Mesenchymal stem cell (in vitro differentiated cells and primary cell): ENCODE results near the gene NRM.

Experiments
- DNase-seq: peaks from one replicate; pipeline ENCODE4 v3.0.0-alpha.2; 2013
- H2AFZ ChIP-seq: one replicate; pipeline ENCODE4 v1.6.1; 2013; ENCODE audit warnings: low read depth, mild to moderate bottlenecking, control low read depth, inconsistent platforms, low read length, moderate library complexity
- H2AK5ac ChIP-seq: 2 replicates; pipeline ENCODE4 v1.6.1; 2013; ENCODE audit warnings: low read length, moderate library complexity, mild to moderate bottlenecking, inconsistent platforms; ENCODE audit not compliant: severe bottlenecking
- H2BK120ac ChIP-seq: one replicate; pipeline ENCODE4 v1.6.1; 2013; ENCODE audit warnings: low read depth, mild to moderate bottlenecking, inconsistent platforms, low read length, moderate library complexity
- H2BK12ac ChIP-seq, 2 experiments: one replicate each; pipeline ENCODE4 v1.6.1; 2013; ENCODE audit warnings: inconsistent platforms in 2 of 2, low read length in 2 of 2, mild to moderate bottlenecking in 2 of 2, moderate library complexity in 2 of 2, control low read depth in 1 of 2
- H2BK15ac ChIP-seq: one replicate; pipeline ENCODE4 v1.6.1; 2013; ENCODE audit warnings: mild to moderate bottlenecking, low read depth, inconsistent platforms; ENCODE audit not compliant: poor library complexity, severe bottlenecking
- H2BK5ac ChIP-seq: 2 replicates; pipeline ENCODE4 v1.6.1; 2013; ENCODE audit warnings: low read depth, mild to moderate bottlenecking, low read length, control low read depth, inconsistent platforms; ENCODE audit not compliant: poor library complexity, severe bottlenecking
- H3K14ac ChIP-seq, 2 experiments: one replicate each; pipeline ENCODE4 v1.6.1; 2013; ENCODE audit warnings: inconsistent platforms in 2 of 2, low read length in 2 of 2, control low read depth in 1 of 2, mild to moderate bottlenecking in 1 of 2, moderate library complexity in 1 of 2
- H3K18ac ChIP-seq, 2 experiments: one replicate each; pipeline ENCODE4 v1.6.1; 2013; ENCODE audit warnings: inconsistent platforms in 2 of 2, low read length in 2 of 2, control low read depth in 1 of 2, low read depth in 1 of 2, mild to moderate bottlenecking in 1 of 2
- H3K23ac ChIP-seq, 2 experiments: one replicate each; pipeline ENCODE4 v1.6.1; 2013; ENCODE audit warnings: inconsistent platforms in 2 of 2, low read length in 2 of 2, mild to moderate bottlenecking in 2 of 2, moderate library complexity in 2 of 2, control low read depth in 1 of 2
- H3K27ac ChIP-seq: 2 replicates; pipeline ENCODE4 v1.5.1; 2013; ENCODE audit warnings: mild to moderate bottlenecking, moderate library complexity, low read length, control low read depth, inconsistent platforms; ENCODE audit not compliant: poor library complexity, severe bottlenecking
- H3K27me3 ChIP-seq, 2 experiments: 2 replicates each; pipeline versions ENCODE4 v1.6.1 to v1.7.0; 2013; ENCODE audit warnings: low read length in 2 of 2, mild to moderate bottlenecking in 2 of 2, moderate library complexity in 2 of 2, control low read depth in 1 of 2, inconsistent platforms in 1 of 2; ENCODE audit not compliant: control insufficient read depth in 1 of 2, insufficient read depth in 1 of 2
- H3K36me3 ChIP-seq, 2 experiments: 2 replicates each; pipeline versions ENCODE4 v1.6.1 to v1.7.0; 2013; ENCODE audit warnings: low read length in 2 of 2, control low read depth in 1 of 2, inconsistent platforms in 1 of 2, low read depth in 1 of 2, mild to moderate bottlenecking in 1 of 2; ENCODE audit not compliant: insufficient read depth in 2 of 2, control insufficient read depth in 1 of 2
- H3K4ac ChIP-seq, 2 experiments: one replicate each; pipeline ENCODE4 v1.6.1; 2013; ENCODE audit warnings: inconsistent platforms in 2 of 2, low read length in 2 of 2, mild to moderate bottlenecking in 2 of 2, moderate library complexity in 2 of 2, control low read depth in 1 of 2, low read depth in 1 of 2
- H3K4me1 ChIP-seq: 2 replicates; pipeline ENCODE4 v1.6.1; 2013; ENCODE audit warnings: low read depth, low read length, control low read depth; ENCODE audit not compliant: control insufficient read depth, insufficient read depth
- H3K4me2 ChIP-seq: 2 replicates; pipeline ENCODE4 v1.6.1; 2013; ENCODE audit warnings: low read length, mild to moderate bottlenecking, inconsistent platforms; ENCODE audit not compliant: poor library complexity, severe bottlenecking
- H3K4me3 ChIP-seq, 2 experiments: 2 replicates each; pipeline versions ENCODE4 v1.5.1 to v1.7.0; 2013; ENCODE audit warnings: low read length in 2 of 2, mild to moderate bottlenecking in 2 of 2, control low read depth in 1 of 2, low read depth in 1 of 2; ENCODE audit not compliant: insufficient read depth in 1 of 2
- H3K79me1 ChIP-seq: replicated peaks from 2 replicates; pipeline ENCODE4 v1.6.1; 2013; ENCODE audit warnings: mild to moderate bottlenecking, control low read depth, low read length, inconsistent platforms; ENCODE audit not compliant: poor library complexity, severe bottlenecking
- H3K9ac ChIP-seq: 2 replicates; pipeline ENCODE4 v1.7.0; 2013; ENCODE audit warnings: mild to moderate bottlenecking, low read length, moderate library complexity
- H3K9me3 ChIP-seq: 2 replicates; pipeline ENCODE4 v1.7.0; 2013; ENCODE audit warnings: mild to moderate bottlenecking, low read length; ENCODE audit not compliant: control insufficient read depth
- H4K8ac ChIP-seq: one replicate; pipeline ENCODE4 v1.6.1; 2013; ENCODE audit warnings: inconsistent platforms, mild to moderate bottlenecking, low read length, moderate library complexity
- H4K91ac ChIP-seq: one replicate; pipeline ENCODE4 v1.6.1; 2013; ENCODE audit warnings: mild to moderate bottlenecking, low read length, inconsistent platforms
- WGBS: methylation state at CpG from one replicate; pipeline ENCODE4 v1.1.7; 2013; ENCODE audit warnings: mixed read lengths; 5-methylcytosine and 5-hydroxymethylcytosine counted together

The NRM gene

DNA sequence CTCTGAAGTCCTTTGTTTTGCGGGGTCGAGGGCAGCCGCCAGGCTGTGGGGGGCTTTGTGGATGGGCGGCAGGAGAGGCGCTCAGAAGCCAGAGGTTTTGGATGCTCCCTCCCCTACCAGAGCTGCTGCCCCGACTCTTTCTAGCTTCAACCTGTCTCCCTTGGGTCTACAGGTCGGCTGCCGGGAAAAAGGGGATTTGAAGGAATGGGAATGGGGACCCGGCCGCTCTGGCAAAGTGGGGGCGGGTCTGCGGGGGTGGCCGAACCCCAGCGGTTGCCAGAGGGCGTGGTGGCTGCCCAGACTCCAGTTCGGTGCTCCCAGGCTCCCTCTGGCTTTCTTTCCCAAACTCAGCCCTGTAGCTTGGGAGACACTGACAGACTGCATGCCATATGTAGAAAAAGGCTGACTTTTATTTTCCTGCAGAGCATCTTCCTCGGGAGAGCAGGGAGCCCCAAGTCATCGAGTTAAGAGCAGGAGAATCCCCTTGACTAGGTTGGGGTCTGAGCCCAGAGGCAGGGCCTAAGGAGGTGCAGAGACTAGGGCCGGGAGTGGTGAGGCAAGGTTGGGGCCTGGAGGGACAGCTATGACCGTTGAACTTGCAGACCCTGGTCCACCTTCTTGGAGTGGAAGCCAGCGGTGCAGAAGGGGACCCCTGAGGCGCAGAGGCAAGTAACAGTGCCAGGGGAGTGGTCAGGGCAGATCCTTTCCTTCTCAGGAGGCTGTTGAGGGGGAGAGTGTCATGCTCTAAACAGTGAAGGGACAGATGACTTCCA is 2.9 kb downstream of the NRM start:
- Histone ChIP-seq H3K18ac (peak overlapping the region; percentile 96 to 98), H2AK5ac (peak overlapping the region; percentile 4), H3K27me3 (no peaks in the 10 kb centered on the region), H3K23ac (no peak overlapping the region), H4K8ac (peak overlapping the region; percentile 2), H3K79me1 (peaks cover 2% of the 10 kb centered on the region), H3K4ac (peak overlapping the region; percentile 72 to 82), H2BK15ac (peak overlapping the region; percentile 97), H2BK120ac (peak overlapping the region; percentile 97), H2AFZ (no peak overlapping the region), H3K36me3 (peaks cover 15 to 24% of the 10 kb centered on the region in 2 experiments), H3K4me3 (peak overlapping the region; percentile 83 to 93), H3K9ac (peak overlapping the region; percentile 95), H3K4me1 (peaks cover 27% of the 10 kb centered on the region), H3K14ac (peak overlapping the region in 1 of 2 experiments; percentile 97), H2BK12ac (peak overlapping the region in 1 of 2 experiments; percentile 70), H4K91ac (peak overlapping the region; percentile 90), H3K9me3 (no peaks in the 10 kb centered on the region), H3K27ac (peak overlapping the region; percentile 99), H2BK5ac (peak overlapping the region; percentile 90), H3K4me2 (peak overlapping the region; percentile 80)
- WGBS = 15% methylated on average over 19 of the region's 22 CpGs
- peak; percentile 59 for DNase-seq

GRCh38 chr6:30686908-30687658 is 3.7 kb downstream of the NRM start:
- Histone ChIP-seq H3K18ac (peak overlapping the region; percentile 98), H4K8ac (peak overlapping the region; percentile 92), H2BK120ac (peak overlapping the region; percentile 97), H3K27me3 (no peaks in the 10 kb centered on the region), H4K91ac (peak overlapping the region; percentile 96), H3K4me3 (peak overlapping the region; percentile 83 to 93), H2BK5ac (peak overlapping the region; percentile 97), H3K14ac (peak overlapping the region in 1 of 2 experiments; percentile 94), H3K9ac (peak overlapping the region; percentile 95), H3K4ac (peak overlapping the region; percentile 92 to 99), H3K36me3 (peaks cover 17 to 24% of the 10 kb centered on the region in 2 experiments), H3K4me1 (peaks cover 29% of the 10 kb centered on the region), H2AFZ (peak overlapping the region; percentile 10), H3K23ac (peak overlapping the region in 1 of 2 experiments; percentile 95), H3K79me1 (peaks cover 2% of the 10 kb centered on the region), H3K4me2 (peak overlapping the region; percentile 82), H2BK12ac (peak overlapping the region; percentile 64 to 90), H2BK15ac (peak overlapping the region; percentile 97), H3K9me3 (no peaks in the 10 kb centered on the region), H3K27ac (peak overlapping the region; percentile 99), H2AK5ac (peak overlapping the region; percentile 76)
- DNase-seq = peak; percentile 96
- under 1% methylated on average over 27 of the region's 52 CpGs for WGBS

DNA sequence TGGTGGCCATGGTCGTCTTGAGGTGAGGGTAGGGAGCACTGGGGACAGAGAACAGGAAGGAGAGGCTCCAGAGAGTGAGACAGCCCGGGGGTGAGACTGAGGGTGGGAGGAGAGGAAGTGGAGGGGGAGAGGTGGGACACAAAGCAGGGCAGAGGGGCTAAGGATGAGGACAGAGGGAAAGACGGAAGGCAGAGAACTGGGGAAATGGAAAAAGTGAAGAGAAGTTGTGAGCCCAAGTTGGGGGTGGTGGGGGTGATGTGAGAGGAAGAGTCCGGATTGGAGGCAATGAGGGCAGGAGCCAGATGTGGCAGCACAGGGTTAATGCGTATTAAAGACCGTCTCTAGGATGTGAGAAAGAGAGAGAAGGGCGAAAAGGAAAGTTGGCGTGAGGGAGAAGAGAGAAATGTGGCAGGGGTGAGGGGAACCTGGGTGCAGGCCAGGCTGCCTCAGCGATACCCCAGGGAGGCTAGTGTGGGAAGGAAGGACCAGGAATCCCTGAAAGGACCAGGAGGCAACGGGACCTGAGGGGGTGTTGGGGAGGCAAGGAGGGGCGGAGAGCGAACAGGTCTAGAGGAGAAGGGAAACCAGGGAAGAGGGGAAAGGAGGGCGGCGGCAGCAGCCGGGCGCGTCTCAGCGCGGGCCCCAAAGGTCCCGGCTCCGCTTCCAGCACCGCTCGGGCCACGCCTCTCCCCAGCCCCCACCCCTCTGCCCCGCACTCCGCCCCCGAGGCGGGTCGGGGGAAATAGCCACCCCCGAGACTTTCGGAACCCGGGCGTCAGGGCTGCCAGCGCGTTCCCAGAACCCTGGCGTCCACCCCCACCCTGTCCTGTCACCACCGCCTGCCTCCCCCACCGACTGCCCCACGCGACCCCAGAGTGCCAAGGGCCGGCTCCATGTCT is 4.5 kb downstream of the NRM start, which contains the start of gene PPP1R18:
TSS of gene PPP1R18 (minus strand) at position 637 of the 899 bp plus-strand sequence. CDS start at position 10, 627 bp downstream.
- H3K36me3 ChIP-seq = peaks cover 17 to 24% of the 10 kb centered on the region in 2 experiments
- WGBS = under 1% methylated on average over 21 of the region's 41 CpGs

More for the DNA sequence above, 4.5 kb downstream of the NRM start, which contains the start of gene PPP1R18:
- Histone ChIP-seq H2BK5ac (peak within 1 kb of the TSS; percentile 97), H3K9ac (peak within 1 kb of the TSS; percentile 95), H2BK12ac (peak within 1 kb of the TSS; percentile 64 to 90), H2BK15ac (peak within 1 kb of the TSS; percentile 96), H3K23ac (peak within 1 kb of the TSS in 1 of 2 experiments; percentile 95), H2AK5ac (peak within 1 kb of the TSS; percentile 76), H3K18ac (peak within 1 kb of the TSS; percentile 98), H3K9me3 (no peaks in the 10 kb centered on the region), H2BK120ac (peak within 1 kb of the TSS; percentile 97), H3K14ac (peak within 1 kb of the TSS in 1 of 2 experiments; percentile 94), H3K4me2 (peak within 1 kb of the TSS; percentile 82), H3K27ac (peak within 1 kb of the TSS; percentile 99), H4K8ac (peak within 1 kb of the TSS; percentile 92), H4K91ac (peak within 1 kb of the TSS; percentile 98), H3K4me3 (peak within 1 kb of the TSS; percentile 83 to 93), H3K79me1 (peaks cover 2% of the 10 kb centered on the region), H3K27me3 (no peaks in the 10 kb centered on the region), H3K4ac (peak within 1 kb of the TSS; percentile 92 to 99), H2AFZ (peak within 1 kb of the TSS; percentile 10), H3K4me1 (peaks cover 26% of the 10 kb centered on the region)
- DNase-seq = peak; percentile 87
